ENCODE results near the gene CHST3.

Gene CHST3

GRCh38 chr10:72049969-72050781, 86.0 kb downstream of the CHST3 start:
- H3K4me3 ChIP-seq (ENCODE audit: low read depth, low read length) = no peak overlapping the region
- DNase-seq (ENCODE audit: low read depth, low spot score) = no peak
- TF ChIP-seq CTCF (IDR thresholded peaks at IDR 0.05; ENCODE audit: insufficient read depth, low read length, missing control alignments) = no peak
- ChIA-PET CTCF (interaction anchor here (0.6 to 8.2 kb wide), 25 partner anchors 10 to 294 kb away, joined by 3 to 165 read pairs (median 12); partner anchors contain the start of genes ANAPC16, ASCC1 and CHST3), POLR2A (no interaction called here)

- POLR2A ChIA-PET = no interaction called here
Observed at GRCh38 chr10:72050873-72051272, 86.7 kb downstream of the CHST3 start.

GRCh38 chr10:72053690-72054089, 89.5 kb downstream of the CHST3 start:
- CTCF ChIA-PET = interaction anchor here (0.7 to 2.3 kb wide), 6 partner anchors 8 to 157 kb away, joined by 3 to 8 read pairs (median 4); no protein-coding TSS in a partner anchor
- no peak overlapping the region for H3K4me3 ChIP-seq (ENCODE audit: low read depth, low read length)
- POLR2A ChIA-PET = no interaction called here
- no peak for DNase-seq (ENCODE audit: low read depth, low spot score)
- TF ChIP-seq CTCF (IDR thresholded peaks at IDR 0.05; ENCODE audit: insufficient read depth, low read length, missing control alignments) = no peak

More at GRCh38 chr10:72050873-72051272, 86.7 kb downstream of the CHST3 start:
- CTCF ChIA-PET = interaction anchor here (0.7 to 7.3 kb wide), 13 partner anchors 9 to 285 kb away, joined by 3 to 155 read pairs (median 7); partner anchors contain the start of genes ANAPC16 and ASCC1
- TF ChIP-seq CTCF (IDR thresholded peaks at IDR 0.05; ENCODE audit: insufficient read depth, low read length, missing control alignments) = no peak
- no peak overlapping the region for H3K4me3 ChIP-seq (ENCODE audit: low read depth, low read length)
- DNase-seq (ENCODE audit: low read depth, low spot score) = no peak

- POLR2A ChIA-PET = no interaction called here
- no peak for DNase-seq (ENCODE audit: low read depth, low spot score)
- H3K4me3 ChIP-seq (ENCODE audit: low read depth, low read length) = no peak overlapping the region
- CTCF ChIA-PET = interaction anchor here (2.3 to 8.4 kb wide), 2 partner anchors 8 to 13 kb away, joined by 8 to 96 read pairs; no protein-coding TSS in a partner anchor
- TF ChIP-seq CTCF (IDR thresholded peaks at IDR 0.05; ENCODE audit: insufficient read depth, low read length, missing control alignments) = no peak
Observed at GRCh38 chr10:72056113-72056512, 91.9 kb downstream of the CHST3 start.

- H3K4me3 ChIP-seq (ENCODE audit: low read depth, low read length) = no peak overlapping the region
- DNase-seq (ENCODE audit: low read depth, low spot score) = no peak
- TF ChIP-seq CTCF (IDR thresholded peaks at IDR 0.05; ENCODE audit: insufficient read depth, low read length, missing control alignments) = no peak
- POLR2A ChIA-PET = no interaction called here
- CTCF ChIA-PET = interaction anchor here (0.7 to 8.4 kb wide), 2 partner anchors 9 to 101 kb away, joined by 3 to 96 read pairs; no protein-coding TSS in a partner anchor
Observed at GRCh38 chr10:72056932-72057751, 92.9 kb downstream of the CHST3 start.
